Esophagus muscularis mucosa (tissue), 4 donors: ENCODE data around the gene NTM. TPM values are rescaled to one million over a fixed set of nuclear protein-coding genes. Genes with fewer than 3 reads are reported as not detected.
"Not testable (repeated sequence)": the region's sequence is repeated elsewhere in the genome, so short reads cannot be mapped to it uniquely, and the experiment has no call there.

Experiments used
- DNase-seq: peaks from one replicate; pipeline ENCODE4 v3.0.0-alpha.2; 2017; ENCODE audit errors: extremely low spot score
- H3K27ac ChIP-seq, 4 donors: fragments of 200-600 bp; sonication (generic); replicated peaks in 1 of 4; 1 replicate in 3 of 4; 2 replicates in 1 of 4; pipeline ENCODE4 v1.5.1; 2016 to 2019; ENCODE audit warnings: mild to moderate bottlenecking in 1 of 4
- H3K27me3 ChIP-seq, 4 donors: fragments of 200-600 bp; sonication (generic); one replicate each; pipeline versions ENCODE4 v1.5.1 to v1.6.0; 2016 to 2019
- H3K36me3 ChIP-seq, 4 donors: fragments of 200-600 bp; sonication (generic); one replicate each; pipeline ENCODE4 v1.5.1; 2016 to 2019
- H3K4me1 ChIP-seq, 4 donors: fragments of 200-600 bp; sonication (generic); one replicate each; pipeline ENCODE4 v1.5.1; 2016 to 2019
- H3K4me3 ChIP-seq, 4 donors: fragments of 200-600 bp; sonication (generic); 1 replicate in 2 of 4; 2 replicates in 2 of 4; pipeline ENCODE4 v1.5.1; 2016 to 2019; ENCODE audit warnings: mild to moderate bottlenecking in 4 of 4, moderate library complexity in 1 of 4
- H3K9me3 ChIP-seq, 4 donors: fragments of 200-600 bp; sonication (generic); 1 replicate in 3 of 4; 2 replicates in 1 of 4; pipeline ENCODE4 v1.5.1; 2016 to 2019
- CTCF ChIP-seq, 3 experiments: fragments of 200-600 bp in 2 of 3; fragments of 450-650 bp in 1 of 3; sonication (generic) in 2 of 3; IDR thresholded peaks; one replicate each; pipeline ENCODE4 v1.5.1; 2017 to 2019; ENCODE audit warnings: antibody characterized with exemption in 3 of 3, mild to moderate bottlenecking in 2 of 3, moderate library complexity in 1 of 3
- EP300 ChIP-seq: sonication (generic); formaldehyde crosslinking; IDR thresholded peaks from one replicate; pipeline ENCODE4 v1.6.1; 2017; ENCODE audit warnings: antibody characterized with exemption
- POLR2A ChIP-seq: fragments of 450-650 bp; IDR thresholded peaks from one replicate; pipeline ENCODE4 v1.6.1; 2017; ENCODE audit warnings: antibody characterized with exemption, moderate library complexity, mild to moderate bottlenecking, low read depth
- POLR2AphosphoS5 ChIP-seq, 2 donors: sonication (generic); formaldehyde crosslinking; IDR thresholded peaks; one replicate each; pipeline ENCODE4 v1.6.1; 2017; ENCODE audit warnings: antibody characterized with exemption in 2 of 2
- WGBS: methylation state at CpG from one replicate; pipeline ENCODE4 v1.1.5; 2018; 5-methylcytosine and 5-hydroxymethylcytosine counted together
- intact Hi-C: fragments of 100-400 bp; cut with DNase I; formaldehyde crosslinking; loops from one replicate; pipeline ENCODE4 v1.15.1; 2023
- total RNA-seq, 4 donors: library from RNA; depleted of rRNA; stranded (reverse); fragments of >200 nt; gene quantifications; one replicate each; pipeline versions ENCODE4 v1.1.0 to v1.2.1, GENCODE V29; 2016

Gene NTM
- total RNA-seq, 4 donors from 2014 or later = 5.6 to 25.3 (median 8.3) TPM

DNA sequence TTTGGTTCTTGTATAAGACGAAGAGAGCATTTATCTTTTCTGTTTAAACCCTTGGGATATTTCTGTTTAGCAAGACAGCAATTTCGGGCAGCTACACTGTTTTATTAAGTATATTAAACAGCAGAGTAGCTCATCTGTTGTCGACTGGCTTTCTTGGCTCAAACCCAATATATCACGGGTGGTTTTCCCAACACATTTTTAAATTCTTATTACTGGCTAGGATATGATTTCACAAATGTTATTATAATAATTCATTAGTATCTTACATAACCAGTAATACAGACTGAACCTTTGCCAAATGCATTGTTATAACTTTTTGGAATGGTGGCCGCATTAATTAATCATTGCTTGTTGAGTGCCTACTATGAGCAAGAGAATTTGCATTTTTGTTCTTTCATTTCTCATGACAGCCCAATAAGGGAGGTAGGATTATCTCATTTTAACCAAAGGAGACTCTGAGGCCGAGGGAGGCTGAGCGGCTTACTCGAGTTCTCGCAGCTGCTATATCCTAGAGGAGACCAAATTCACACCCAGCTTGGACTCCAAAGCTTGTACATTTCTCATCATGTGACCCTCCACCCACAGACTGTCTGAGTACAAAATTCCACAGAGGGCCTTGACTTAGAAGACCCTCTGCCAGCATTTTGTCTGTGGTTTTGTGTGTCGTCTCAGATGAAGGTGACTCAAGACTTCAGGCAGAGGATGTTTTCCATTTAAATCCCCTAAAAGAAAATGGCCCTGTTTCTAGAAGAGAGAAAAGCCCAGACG, 304.9 kb downstream of the NTM start:
- no peaks in the 10 kb centered on the region for H3K36me3 ChIP-seq
- WGBS = 46% methylated on average over 11 of the region's 11 CpGs
- no peak for DNase-seq
- H3K9me3 ChIP-seq = no peaks in the 10 kb centered on the region
- intact Hi-C loops = loop anchor here (2.0 kb wide), 1 partner anchor 751 kb away; no protein-coding TSS in a partner anchor
- TF ChIP-seq EP300 (no peak), CTCF (IDR thresholded peaks at IDR 0.05) (no peak), POLR2AphosphoS5 (IDR thresholded peaks at IDR 0.05) (no peak), POLR2A (no peak)
- H3K27me3 ChIP-seq = no peaks in the 10 kb centered on the region
- no peak overlapping the region for H3K4me3 ChIP-seq
- H3K4me1 ChIP-seq = peaks cover 0 to 19% (median 14%) of the 10 kb centered on the region in 4 donors
- no peak overlapping the region for H3K27ac ChIP-seq

DNA sequence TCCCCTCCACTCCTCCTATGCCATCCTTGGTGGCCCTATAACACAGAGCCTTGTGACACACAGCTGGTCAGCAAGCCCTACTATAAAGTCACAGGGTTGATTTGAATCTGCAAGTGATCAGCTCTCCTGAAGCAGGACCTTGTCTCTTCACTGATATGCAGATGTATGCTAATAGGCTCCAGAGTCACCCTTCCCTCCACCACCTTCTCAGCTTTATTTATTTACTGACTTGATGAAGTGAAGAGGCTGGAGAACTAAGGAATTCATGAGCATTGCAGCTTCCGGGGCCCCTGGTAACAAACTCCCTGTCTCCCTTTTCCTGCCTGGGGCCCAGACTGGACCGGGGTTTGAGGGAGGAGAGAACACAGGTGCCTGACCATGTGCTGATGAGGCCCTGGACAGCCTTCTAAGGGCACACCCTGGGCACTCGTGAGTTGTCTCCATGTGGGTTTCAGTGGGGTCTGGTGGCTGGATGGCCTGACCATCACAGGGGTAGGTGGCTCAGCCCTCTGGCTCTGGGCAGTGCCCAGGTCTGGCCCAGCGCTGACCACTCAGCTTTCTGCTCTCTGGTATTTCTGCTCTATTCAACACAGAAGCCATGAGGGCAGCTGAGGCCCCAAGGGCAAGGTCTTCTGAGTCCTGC, 307.5 kb downstream of the NTM start:
- Histone ChIP-seq H3K36me3 (no peaks in the 10 kb centered on the region), H3K27ac (no peak overlapping the region), H3K4me3 (no peak overlapping the region), H3K4me1 (peaks cover 0 to 19% (median 14%) of the 10 kb centered on the region in 4 donors), H3K9me3 (no peaks in the 10 kb centered on the region), H3K27me3 (peaks cover 0 to 13% (median 0%) of the 10 kb centered on the region in 4 donors)
- WGBS = 33% methylated on average over 2 of the region's 4 CpGs
- intact Hi-C loops = no loop called here
- no peak for DNase-seq
- no peak for TF ChIP-seq POLR2A
- no peak for TF ChIP-seq CTCF (IDR thresholded peaks at IDR 0.05)
- TF ChIP-seq EP300 = no peak
- TF ChIP-seq POLR2AphosphoS5 (IDR thresholded peaks at IDR 0.05) = no peak

DNA sequence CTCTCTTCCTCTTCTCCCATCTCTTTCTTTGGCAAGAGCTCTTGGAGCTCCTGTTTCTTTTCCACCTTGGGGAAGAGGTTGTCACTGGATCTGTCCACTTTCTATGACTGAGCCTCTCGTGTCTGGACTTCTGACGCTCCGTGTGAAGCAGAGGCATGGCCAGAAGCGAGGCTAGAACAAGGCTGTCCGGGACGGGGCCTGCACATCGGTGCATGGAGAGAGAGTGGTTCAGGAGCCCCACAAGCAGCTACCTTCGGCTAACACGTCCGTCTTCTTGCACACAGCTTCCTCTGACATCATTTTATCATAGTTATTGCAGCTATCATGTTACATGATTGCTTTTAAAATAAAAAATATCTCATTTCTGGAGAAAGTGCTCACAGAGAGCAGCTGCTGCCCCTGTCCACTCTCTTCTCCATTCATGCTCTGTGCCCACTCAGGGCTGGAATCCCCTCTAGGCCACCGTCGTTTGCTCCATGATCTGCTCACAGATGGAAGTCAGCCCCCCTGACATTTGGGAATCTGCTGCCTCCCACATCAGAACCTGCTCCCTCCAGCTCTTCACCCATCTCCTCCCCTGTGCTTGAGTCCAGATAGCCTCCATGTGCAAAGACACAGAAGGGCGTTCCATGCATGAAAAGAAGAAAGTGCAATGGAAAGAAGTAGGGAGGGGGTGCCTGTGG, 308.4 kb downstream of the NTM start:
- no peak for DNase-seq
- WGBS = 77% methylated on average over 13 of the region's 13 CpGs
- Histone ChIP-seq H3K36me3 (no peaks in the 10 kb centered on the region), H3K4me1 (peaks cover 0 to 18% (median 14%) of the 10 kb centered on the region in 4 donors), H3K9me3 (no peaks in the 10 kb centered on the region), H3K27me3 (peaks cover 0 to 21% (median 0%) of the 10 kb centered on the region in 4 donors), H3K27ac (no peak overlapping the region), H3K4me3 (no peak overlapping the region)
- TF ChIP-seq CTCF (IDR thresholded peaks at IDR 0.05) = no peak
- TF ChIP-seq EP300 = no peak
- no peak for TF ChIP-seq POLR2AphosphoS5 (IDR thresholded peaks at IDR 0.05)
- intact Hi-C loops = no loop called here

- no CpG with 5 or more reads among the region's 1 CpG for WGBS
- H3K9me3 ChIP-seq, intact Hi-C loops: not testable (repeated sequence)
These were observed 310.0 kb downstream of the NTM start for GRCh38 chr11:131680448-131680847.

DNA sequence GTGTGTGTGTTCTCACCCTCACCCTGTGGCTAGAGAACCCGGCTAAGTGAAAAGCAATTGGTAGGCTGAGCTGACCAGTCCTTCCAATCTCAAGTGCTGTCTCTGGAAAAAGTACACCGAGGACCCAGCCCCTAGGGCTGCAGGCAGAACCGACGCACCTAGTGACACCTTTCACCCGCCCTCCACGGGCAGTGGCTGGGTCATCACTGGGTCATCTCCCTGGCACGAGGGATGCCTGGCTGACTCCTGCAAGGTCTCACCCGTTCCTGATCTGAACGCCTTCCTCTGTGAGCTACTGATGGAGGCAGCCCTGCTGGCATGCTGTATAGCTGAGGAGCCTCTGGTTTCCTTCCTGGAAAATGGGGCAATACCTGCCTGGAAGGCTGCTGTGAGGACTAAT, 311.5 kb downstream of the NTM start:
- 77% methylated on average over 8 of the region's 9 CpGs for WGBS
- H3K9me3 ChIP-seq = no peaks in the 10 kb centered on the region

More at GRCh38 chr11:131680448-131680847, 310.0 kb downstream of the NTM start:
- not testable (repeated sequence) for DNase-seq, H3K4me1 ChIP-seq, H3K36me3 ChIP-seq, H3K4me3 ChIP-seq, H3K27ac ChIP-seq
- H3K27me3 ChIP-seq = peaks cover 0 to 31% (median 0%) of the 10 kb centered on the region in 4 donors

More for the DNA sequence above, 311.5 kb downstream of the NTM start:
- no peak for TF ChIP-seq CTCF (IDR thresholded peaks at IDR 0.05)
- H3K27ac ChIP-seq = no peak overlapping the region
- no peaks in the 10 kb centered on the region for H3K36me3 ChIP-seq
- intact Hi-C loops = no loop called here
- H3K4me1 ChIP-seq = no peaks in the 10 kb centered on the region
- DNase-seq = no peak
- H3K27me3 ChIP-seq = peaks cover 0 to 34% (median 0%) of the 10 kb centered on the region in 4 donors
- no peak overlapping the region for H3K4me3 ChIP-seq
